ENCODE data around the gene ING3. TPM values are rescaled to one million over a fixed set of nuclear protein-coding genes. Genes with fewer than 3 reads are reported as not detected.

The ING3 gene
- total RNA-seq, 1 donor from 2014 or later: 6.8 TPM

- H3K27me3 ChIP-seq: no peaks in the 10 kb centered on the region
- TF ChIP-seq, protein P1, sequence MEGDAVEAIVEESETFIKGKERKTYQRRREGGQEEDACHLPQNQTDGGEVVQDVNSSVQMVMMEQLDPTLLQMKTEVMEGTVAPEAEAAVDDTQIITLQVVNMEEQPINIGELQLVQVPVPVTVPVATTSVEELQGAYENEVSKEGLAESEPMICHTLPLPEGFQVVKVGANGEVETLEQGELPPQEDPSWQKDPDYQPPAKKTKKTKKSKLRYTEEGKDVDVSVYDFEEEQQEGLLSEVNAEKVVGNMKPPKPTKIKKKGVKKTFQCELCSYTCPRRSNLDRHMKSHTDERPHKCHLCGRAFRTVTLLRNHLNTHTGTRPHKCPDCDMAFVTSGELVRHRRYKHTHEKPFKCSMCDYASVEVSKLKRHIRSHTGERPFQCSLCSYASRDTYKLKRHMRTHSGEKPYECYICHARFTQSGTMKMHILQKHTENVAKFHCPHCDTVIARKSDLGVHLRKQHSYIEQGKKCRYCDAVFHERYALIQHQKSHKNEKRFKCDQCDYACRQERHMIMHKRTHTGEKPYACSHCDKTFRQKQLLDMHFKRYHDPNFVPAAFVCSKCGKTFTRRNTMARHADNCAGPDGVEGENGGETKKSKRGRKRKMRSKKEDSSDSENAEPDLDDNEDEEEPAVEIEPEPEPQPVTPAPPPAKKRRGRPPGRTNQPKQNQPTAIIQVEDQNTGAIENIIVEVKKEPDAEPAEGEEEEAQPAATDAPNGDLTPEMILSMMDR (IDR thresholded peaks at IDR 0.05): no peak
These were observed 23.0 kb upstream of the ING3 start for GRCh38 chr7:120927454-120928103.

DNA sequence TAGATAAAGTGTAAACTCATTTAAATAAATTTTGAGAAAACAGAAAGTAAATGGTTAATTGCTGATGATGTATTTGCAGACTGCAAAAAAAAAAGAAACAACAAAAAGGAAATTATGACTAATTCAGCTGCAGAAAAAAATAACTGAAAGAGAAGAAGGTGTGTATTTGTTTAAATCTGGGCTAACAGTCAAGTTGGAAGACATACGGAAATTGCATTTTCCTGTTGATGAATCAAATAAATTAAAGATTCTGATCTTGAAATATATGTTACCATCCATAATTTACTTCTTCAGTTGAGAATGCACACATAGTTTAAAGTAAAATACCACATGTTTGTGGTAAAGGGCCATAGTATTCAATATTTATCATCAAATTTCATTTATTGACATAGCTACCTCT lies 19.3 kb upstream of the ING3 start:
- intact Hi-C loops (cut with DNase I): no loop called here

More at GRCh38 chr7:120927454-120928103, 23.0 kb upstream of the ING3 start:
- Histone ChIP-seq H3K27ac (no peak overlapping the region), H3K9me3 (no peaks in the 10 kb centered on the region), H3K4me1 (no peaks in the 10 kb centered on the region), H3K4me3 (no peak overlapping the region), H3K36me3 (no peaks in the 10 kb centered on the region)
- intact Hi-C loops (cut with DNase I): no loop called here
- no peak for DNase-seq (ENCODE audit: low spot score in 2 of 2)

GRCh38 chr7:120933475-120933874 lies 17.1 kb upstream of the ING3 start:
- H3K27me3 ChIP-seq: no peaks in the 10 kb centered on the region
- H3K36me3 ChIP-seq: no peaks in the 10 kb centered on the region
- H3K9me3 ChIP-seq: no peaks in the 10 kb centered on the region
- no peaks in the 10 kb centered on the region for H3K4me1 ChIP-seq
- TF ChIP-seq, protein P1 (IDR thresholded peaks at IDR 0.05): no peak
- no peak overlapping the region for H3K4me3 ChIP-seq
- intact Hi-C loops (cut with DNase I): no loop called here
- DNase-seq (ENCODE audit: low spot score in 2 of 2): no peak
- H3K27ac ChIP-seq: no peak overlapping the region

More for the DNA sequence above, 19.3 kb upstream of the ING3 start:
- H3K27me3 ChIP-seq: no peaks in the 10 kb centered on the region
- H3K9me3 ChIP-seq: no peaks in the 10 kb centered on the region
- TF ChIP-seq, protein P1 (IDR thresholded peaks at IDR 0.05): no peak
- no peaks in the 10 kb centered on the region for H3K4me1 ChIP-seq
- H3K36me3 ChIP-seq: no peaks in the 10 kb centered on the region
- no peak for DNase-seq (ENCODE audit: low spot score in 2 of 2)
- H3K27ac ChIP-seq: no peak overlapping the region
- no peak overlapping the region for H3K4me3 ChIP-seq

DNA sequence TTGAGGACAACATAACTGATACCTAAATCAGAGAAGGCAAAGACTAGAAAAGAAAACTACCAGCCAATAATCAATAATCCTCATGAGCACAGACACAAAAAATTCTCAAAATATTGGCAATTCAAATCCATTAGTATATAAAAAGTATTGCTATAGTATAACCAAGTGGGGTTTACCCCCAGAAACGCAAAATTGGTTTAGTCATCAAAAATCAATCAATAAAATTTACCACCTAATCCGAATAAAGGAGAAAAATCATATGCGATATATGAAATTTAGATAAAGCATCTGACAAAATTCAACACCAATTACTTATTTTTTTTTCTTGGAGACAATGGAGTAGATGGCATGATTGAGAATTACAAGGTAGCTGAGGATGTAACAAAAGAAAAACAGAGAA lies 11.2 kb upstream of the ING3 start:
- DNase-seq (ENCODE audit: low spot score in 2 of 2): no peak
- no peaks in the 10 kb centered on the region for H3K36me3 ChIP-seq
- no peaks in the 10 kb centered on the region for H3K27me3 ChIP-seq
- intact Hi-C loops (cut with DNase I): no loop called here
- H3K4me3 ChIP-seq: no peak overlapping the region
- H3K27ac ChIP-seq: no peak overlapping the region
- TF ChIP-seq, protein P1 (IDR thresholded peaks at IDR 0.05): no peak
- no peaks in the 10 kb centered on the region for H3K4me1 ChIP-seq
- no peaks in the 10 kb centered on the region for H3K9me3 ChIP-seq

DNA sequence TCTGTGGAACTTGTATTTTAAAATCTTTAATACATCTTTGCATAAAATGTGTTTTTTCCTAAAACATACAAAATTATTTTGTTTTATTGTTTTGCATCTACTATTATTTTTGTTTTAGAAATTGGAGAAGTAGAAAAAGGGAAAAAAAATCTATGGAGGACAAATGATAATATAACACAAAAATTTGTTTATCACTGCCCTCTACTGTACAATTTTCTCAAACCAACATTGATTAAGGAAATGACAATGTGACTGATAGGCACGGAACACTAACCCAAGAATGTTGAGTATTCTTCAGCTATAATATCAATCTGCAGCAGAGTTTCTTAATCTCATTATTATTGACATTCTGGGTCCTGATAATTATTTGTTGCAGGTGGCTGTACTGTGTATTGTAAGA lies 9.5 kb upstream of the ING3 start:
- TF ChIP-seq, protein P1 (IDR thresholded peaks at IDR 0.05): peak in 1 of 3 experiments; percentile 32
- no peaks in the 10 kb centered on the region for H3K4me1 ChIP-seq
- no peak overlapping the region for H3K27ac ChIP-seq
- no peaks in the 10 kb centered on the region for H3K27me3 ChIP-seq
- no peak overlapping the region for H3K4me3 ChIP-seq
- no peaks in the 10 kb centered on the region for H3K9me3 ChIP-seq
- intact Hi-C loops (cut with DNase I): loop anchor here (2.0 kb wide), 1 partner anchor 134 kb away; no protein-coding TSS in a partner anchor
- no peaks in the 10 kb centered on the region for H3K36me3 ChIP-seq
- no peak for DNase-seq (ENCODE audit: low spot score in 2 of 2)

All from ascending aorta (tissue), 2 donors.